RWPE1 (cell line): ENCODE data around the gene RO60.
A peak's percentile ranks its signal among the peaks of the same experiment; 100 is the strongest.
"Not testable (repeated sequence)": the region's sequence is repeated elsewhere in the genome, so short reads cannot be mapped to it uniquely, and the experiment has no call there.

Source experiments
- CTCF ChIA-PET: fragments of 350-600 bp; sonication (Branson Sonifier 250); formaldehyde crosslinking; extraction: SDS; loops from one replicate; lab custom pipeline; 2021; lab: Yijun Ruan, JAX
- POLR2A ChIA-PET: fragments of 400-600 bp; formaldehyde crosslinking; extraction: SDS; loops from one replicate; lab custom pipeline; 2020; ENCODE audit warnings: antibody characterized with exemption; ENCODE audit not compliant: low non-redundant PET; lab: Yijun Ruan, JAX
- DNase-seq: peaks from one replicate; pipeline ENCODE4 v3.0.0; 2012; ENCODE audit warnings: low spot score
- H3K27ac ChIP-seq: fragments of 450-650 bp; 2 replicates; pipeline ENCODE4 v1.5.1; 2017
- TF ChIP-seq, protein P1 (sequence below): fragments of 450-650 bp; conservative IDR thresholded peaks from 2 replicates; pipeline ENCODE4 v1.5.1; 2017; ENCODE audit warnings: low read depth, mild to moderate bottlenecking

Gene RO60

GRCh38 chr1:193019442-193020026, 39.9 kb upstream of the RO60 start:
- H3K27ac ChIP-seq, result no peak overlapping the region
- POLR2A ChIA-PET, result no interaction called here
- TF ChIP-seq, protein P1, sequence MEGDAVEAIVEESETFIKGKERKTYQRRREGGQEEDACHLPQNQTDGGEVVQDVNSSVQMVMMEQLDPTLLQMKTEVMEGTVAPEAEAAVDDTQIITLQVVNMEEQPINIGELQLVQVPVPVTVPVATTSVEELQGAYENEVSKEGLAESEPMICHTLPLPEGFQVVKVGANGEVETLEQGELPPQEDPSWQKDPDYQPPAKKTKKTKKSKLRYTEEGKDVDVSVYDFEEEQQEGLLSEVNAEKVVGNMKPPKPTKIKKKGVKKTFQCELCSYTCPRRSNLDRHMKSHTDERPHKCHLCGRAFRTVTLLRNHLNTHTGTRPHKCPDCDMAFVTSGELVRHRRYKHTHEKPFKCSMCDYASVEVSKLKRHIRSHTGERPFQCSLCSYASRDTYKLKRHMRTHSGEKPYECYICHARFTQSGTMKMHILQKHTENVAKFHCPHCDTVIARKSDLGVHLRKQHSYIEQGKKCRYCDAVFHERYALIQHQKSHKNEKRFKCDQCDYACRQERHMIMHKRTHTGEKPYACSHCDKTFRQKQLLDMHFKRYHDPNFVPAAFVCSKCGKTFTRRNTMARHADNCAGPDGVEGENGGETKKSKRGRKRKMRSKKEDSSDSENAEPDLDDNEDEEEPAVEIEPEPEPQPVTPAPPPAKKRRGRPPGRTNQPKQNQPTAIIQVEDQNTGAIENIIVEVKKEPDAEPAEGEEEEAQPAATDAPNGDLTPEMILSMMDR, result peak; percentile 57
- CTCF ChIA-PET, result interaction anchor here (0.6 to 2.6 kb wide), 14 partner anchors 10 to 545 kb away, joined by 3 to 28 read pairs (median 4); partner anchors contain the start of gene RGS2
- peak; percentile 44 for DNase-seq

GRCh38 chr1:193025218-193025617, 34.2 kb upstream of the RO60 start:
- H3K27ac ChIP-seq, result no peak overlapping the region
- no peak for DNase-seq
- CTCF ChIA-PET, result interaction anchor here (0.6 to 1.5 kb wide), 2 partner anchors 218 to 225 kb away, joined by 3 to 4 read pairs; no protein-coding TSS in a partner anchor
- POLR2A ChIA-PET, result no interaction called here
- TF ChIP-seq, protein P1, result no peak

GRCh38 chr1:193030280-193030679, 29.1 kb upstream of the RO60 start:
- ChIA-PET POLR2A (no interaction called here), CTCF (interaction anchor here (0.7 to 1.6 kb wide), 4 partner anchors 9 to 224 kb away, joined by 3 to 13 read pairs (median 4); no protein-coding TSS in a partner anchor)
- TF ChIP-seq, protein P1, result no peak
- no peak for DNase-seq
- no peak overlapping the region for H3K27ac ChIP-seq

DNA sequence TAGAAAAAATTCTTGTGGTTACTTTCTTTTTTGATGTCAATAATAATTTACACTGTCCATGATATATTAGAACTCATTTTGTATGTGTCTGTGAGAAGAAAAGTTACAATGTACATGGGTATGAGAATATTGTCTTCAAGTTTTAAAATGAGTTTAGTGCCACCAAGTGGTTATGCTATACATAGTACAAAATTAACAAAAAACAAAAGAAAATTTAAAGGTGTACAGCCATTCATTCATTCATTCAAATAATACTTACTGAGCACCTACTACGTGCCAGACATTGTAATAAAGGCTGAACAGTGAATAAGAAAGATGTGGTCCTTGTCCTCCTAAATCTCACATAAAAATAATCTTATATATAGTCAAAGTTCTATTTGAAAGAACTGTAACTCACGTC, 28.0 kb upstream of the RO60 start:
- no peak overlapping the region for H3K27ac ChIP-seq
- POLR2A ChIA-PET, result no interaction called here
- CTCF ChIA-PET, result interaction anchor here (1.5 kb wide), 1 partner anchor 224 kb away, joined by 3 read pairs; no protein-coding TSS in a partner anchor
- TF ChIP-seq, protein P1, result peak; percentile 36; the same call in 1 of the 2 replicates
- DNase-seq, result peak; percentile 8

DNA sequence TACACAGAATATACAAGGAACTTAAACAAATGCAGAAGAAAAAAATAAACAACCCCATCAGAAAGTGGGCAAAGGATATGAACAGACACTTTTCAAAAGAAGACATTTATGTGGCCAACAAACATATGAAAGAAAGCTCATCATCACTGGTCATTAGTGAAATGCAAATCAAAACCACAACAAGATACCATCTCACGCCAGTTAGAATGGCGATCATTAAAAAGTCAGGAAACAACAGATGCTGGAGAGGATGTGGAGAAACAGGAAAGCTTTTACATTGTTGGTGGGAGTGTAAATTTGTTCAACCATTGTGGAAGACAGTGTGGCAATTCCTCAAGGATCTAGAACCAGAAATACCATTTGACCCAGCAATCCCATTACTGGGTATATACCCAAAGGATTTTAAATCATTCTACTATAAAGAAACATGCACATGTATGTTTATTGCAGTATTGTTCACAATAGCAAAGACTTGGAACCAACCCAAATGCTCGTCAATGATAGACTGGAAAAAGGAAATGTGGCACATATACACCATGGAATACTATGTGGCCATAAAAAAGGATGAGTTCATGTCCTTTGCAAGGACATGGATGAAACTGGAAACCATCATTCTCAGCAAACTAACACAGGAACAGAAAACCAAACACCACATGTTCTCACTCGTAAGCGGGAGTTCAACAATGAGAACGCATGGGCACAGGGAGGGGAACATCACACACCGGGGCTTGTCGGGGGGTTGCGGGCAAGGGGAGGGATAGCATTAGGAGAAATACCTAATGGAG, 26.6 kb upstream of the RO60 start:
- DNase-seq, H3K27ac ChIP-seq, POLR2A ChIA-PET: not testable (repeated sequence)
- CTCF ChIA-PET, result interaction anchor here (1.5 kb wide), 1 partner anchor 225 kb away, joined by 3 read pairs; no protein-coding TSS in a partner anchor

- no peak for DNase-seq
- TF ChIP-seq, protein P1, result no peak
- ChIA-PET POLR2A (no interaction called here), CTCF (no interaction called here)
- no peak overlapping the region for H3K27ac ChIP-seq
These were observed 25.8 kb upstream of the RO60 start for GRCh38 chr1:193033610-193034009.
